Stimulated activated CD4-positive, alpha-beta T cell treated with anti-CD3 and anti-CD28 coated beads, Interleukin-2, amount 100 ng/mL, for 4 hours (primary cell): Measurements from ENCODE around the gene UBL7.
"Not testable (repeated sequence)": the region's sequence is repeated elsewhere in the genome, so short reads cannot be mapped to it uniquely, and the experiment has no call there.

ENCODE experiments used
- DNase-seq: peaks from one replicate; pipeline ENCODE4 v3.0.0-alpha.2; 2020; ENCODE audit warnings: low read depth

UBL7 gene

DNA sequence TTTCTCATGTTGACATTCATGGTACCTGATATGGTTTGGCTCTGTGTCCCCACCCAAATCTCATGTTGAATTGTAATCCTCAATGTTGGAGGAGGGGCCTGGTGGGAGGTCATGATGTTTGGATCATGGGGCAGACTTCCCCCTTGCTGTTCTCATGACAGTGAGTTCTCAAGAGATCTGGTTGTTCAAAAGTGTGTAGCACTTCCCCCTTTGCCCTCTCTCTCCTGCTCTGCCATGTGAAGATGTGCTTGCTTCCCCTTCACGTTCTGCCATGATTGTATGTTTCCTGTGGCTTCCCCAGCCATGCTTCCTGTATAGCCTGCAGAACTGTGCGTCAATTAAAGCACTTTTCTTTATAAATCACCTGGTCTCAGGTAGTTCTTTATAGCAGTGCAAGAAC is 3.3 kb upstream of the UBL7 start:
- no peak for DNase-seq

DNA sequence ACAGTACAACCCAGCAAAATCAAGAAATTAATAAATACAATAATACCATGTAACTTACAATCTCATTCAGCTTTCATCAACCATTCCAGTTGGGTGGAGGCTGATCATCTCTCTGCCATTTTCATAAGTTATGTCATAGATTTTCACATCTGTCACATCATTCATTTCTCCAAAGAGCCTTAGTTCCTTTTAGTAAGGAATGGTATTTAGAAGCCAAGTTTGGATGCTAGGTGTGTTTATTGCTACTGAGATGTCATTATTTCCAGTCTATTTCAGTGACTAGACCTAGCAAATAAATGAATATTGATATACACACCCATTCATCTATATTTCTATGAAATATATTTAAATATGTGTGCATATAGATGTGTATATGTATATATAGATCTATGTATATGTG is 2.7 kb upstream of the UBL7 start:
- no peak for DNase-seq

DNA sequence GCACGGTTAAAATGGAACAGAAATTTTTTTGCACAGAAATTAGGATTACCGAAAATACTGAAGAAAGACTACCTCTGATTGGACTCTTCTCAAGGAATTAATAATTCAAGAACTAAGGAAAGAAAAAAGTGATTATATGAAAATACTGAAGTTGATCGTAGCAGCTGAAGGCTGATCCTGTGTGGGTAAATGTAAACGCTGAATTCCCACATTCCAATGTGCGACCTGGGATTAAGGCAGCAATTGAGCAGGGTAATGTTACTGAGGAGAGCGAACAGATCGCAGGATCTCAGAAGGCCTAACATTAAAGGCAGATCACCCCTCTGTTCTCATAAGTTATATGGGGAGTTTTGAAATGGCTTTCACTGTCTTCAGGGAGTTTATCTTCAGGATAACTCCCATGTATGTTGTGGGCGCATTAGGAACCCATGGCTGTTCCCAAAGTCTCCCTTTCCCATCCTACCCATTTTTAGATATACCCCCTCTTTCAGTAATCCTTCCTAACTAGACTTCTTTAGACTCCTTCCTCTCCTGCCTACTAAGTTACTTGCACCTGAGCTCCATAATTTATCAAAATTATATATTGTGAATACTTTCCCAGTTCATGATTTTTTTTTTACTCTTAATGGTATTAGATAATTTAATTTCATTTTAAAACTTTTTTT is 1.0 kb upstream of the UBL7 start:
- no peak for DNase-seq

DNA sequence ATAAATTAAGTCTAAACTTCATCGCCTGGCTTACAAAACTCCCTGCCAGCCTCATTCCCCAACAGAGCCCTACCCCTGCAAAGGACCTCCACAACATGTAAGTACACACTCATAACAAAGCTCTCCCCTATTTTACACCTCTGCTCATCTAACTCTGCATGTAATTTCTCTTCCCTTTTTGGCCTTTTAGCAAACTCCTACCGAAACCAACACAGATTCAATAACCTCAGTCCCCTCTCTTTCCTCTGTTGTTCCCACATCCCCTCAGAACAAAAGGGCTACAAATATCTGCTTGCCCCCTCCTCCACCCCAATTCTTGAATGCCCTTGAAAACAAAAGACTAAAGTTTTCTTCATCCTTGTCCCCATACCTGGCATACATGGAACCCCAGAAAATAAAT is 662 bp downstream of the UBL7 start:
- DNase-seq, result no peak

DNA sequence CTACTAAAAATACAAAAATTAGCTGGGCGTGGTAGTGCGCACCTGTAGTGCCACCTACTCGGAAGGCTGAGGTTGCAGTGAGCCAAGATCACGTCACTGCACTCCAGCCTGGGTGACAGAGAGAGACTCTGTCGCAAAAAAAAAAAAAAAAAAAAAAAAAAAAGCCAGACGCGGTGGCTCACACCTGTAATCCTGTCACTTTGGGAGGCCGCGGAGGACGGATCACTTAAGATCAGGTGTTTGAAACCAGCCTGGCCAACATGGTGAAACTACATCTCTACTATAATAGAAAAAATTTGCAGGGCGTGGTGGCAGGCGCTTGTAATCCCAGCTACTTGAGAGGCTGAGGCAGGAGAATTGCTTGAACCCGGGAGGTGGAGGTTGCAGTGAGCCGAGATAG is 1.2 kb downstream of the UBL7 start:
- DNase-seq, result not testable (repeated sequence)

DNA sequence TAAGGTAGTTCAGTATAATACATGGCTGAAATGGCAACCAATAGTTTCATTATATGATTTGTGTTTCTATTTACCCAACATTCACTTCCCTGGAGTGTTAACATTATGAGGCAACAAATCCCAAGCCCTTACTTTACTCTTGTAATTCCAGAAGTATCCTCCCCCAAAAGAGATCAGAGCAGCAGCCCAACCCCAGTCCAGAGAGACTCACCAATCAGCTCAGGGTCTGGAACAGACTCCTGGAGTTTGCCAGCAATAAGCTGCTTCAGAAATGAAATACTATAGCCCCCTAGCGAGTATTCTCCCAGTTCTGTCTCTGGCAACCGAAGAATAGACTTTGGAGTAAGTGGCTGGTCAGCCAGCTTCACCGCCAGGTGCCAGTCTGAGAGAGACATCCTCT is 2.5 kb downstream of the UBL7 start:
- DNase-seq, result no peak

- not testable (repeated sequence) for DNase-seq
Observed at GRCh38 chr15:74457036-74457435, 3.9 kb downstream of the UBL7 start.

DNA sequence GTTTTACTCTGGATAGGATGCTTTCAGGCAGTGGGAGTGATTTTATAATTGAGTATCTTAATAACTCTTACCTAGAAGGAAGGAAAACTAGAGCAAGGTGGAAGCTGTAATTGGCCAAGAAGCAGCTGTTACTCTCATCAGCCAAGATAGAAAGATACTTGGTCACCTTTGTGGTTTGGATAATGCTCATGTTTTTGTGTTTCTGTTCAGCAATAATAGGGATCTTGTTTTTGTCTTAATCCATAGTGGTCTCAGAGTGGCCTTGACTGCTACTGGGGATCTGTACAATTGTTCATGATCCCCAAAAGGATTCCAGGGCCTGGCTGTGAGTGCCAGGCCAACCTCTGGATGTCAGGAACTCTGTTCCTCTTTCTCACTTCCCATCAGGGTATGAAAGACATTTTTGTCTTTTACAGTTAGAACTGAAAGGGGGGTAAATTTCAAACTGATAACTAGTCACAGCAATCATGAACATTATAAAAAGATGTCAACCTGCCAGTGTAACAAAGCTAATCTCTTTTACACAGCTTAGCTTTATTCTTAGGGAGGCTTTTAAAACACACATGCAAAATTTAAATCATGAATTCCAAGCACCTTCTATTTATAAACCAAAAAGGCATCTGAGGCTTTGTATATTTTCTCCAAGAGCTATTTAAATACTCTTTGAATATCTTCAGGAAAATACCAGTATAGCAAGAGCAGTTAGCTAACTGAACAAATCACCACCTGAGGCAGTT is 6.0 kb downstream of the UBL7 start:
- DNase-seq, result no peak

DNA sequence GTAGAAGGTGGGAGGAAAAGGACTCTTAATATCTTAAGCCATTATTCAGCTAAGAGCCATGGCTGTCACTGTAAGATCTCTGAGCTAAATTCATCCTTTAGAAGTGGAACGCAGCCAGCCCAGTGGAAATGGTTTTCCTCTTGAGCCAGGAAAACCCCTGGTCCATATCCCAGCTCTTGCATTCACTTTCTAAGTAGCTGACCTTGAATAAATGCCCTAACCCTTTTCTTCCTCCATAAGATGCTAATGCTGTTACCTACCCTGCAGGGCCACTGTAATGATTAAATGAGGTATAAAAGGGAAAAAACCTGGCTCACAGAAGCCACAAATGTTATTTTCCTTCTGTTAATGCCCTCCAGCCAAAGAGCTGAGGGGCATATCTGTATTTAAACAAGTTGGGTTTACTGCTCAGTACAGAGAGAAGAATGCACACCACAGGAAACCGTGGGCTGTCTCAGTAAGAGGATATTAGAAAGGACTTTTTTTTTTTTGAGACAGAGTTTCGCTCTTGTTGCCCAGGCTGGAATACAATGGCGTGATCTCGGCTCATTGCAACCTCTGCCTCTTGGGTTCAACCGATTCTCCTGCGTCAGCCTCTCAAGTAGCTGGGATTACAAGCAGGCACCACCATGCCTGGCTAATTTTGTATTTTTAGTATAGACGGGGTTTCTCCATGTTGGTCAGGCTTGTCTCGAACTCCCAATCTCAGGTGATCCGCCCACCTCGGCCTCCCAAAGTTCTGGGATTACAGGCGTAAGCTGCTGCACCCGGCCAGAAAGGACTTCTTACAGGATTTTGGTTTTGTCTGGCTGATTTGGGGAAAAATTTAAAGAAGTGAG is 6.8 kb downstream of the UBL7 start:
- no peak for DNase-seq

GRCh38 chr15:74451861-74452835 is 8.8 kb downstream of the UBL7 start:
- DNase-seq, result no peak

- no peak for DNase-seq
Observed at GRCh38 chr15:74451322-74451721, 9.6 kb downstream of the UBL7 start.

DNA sequence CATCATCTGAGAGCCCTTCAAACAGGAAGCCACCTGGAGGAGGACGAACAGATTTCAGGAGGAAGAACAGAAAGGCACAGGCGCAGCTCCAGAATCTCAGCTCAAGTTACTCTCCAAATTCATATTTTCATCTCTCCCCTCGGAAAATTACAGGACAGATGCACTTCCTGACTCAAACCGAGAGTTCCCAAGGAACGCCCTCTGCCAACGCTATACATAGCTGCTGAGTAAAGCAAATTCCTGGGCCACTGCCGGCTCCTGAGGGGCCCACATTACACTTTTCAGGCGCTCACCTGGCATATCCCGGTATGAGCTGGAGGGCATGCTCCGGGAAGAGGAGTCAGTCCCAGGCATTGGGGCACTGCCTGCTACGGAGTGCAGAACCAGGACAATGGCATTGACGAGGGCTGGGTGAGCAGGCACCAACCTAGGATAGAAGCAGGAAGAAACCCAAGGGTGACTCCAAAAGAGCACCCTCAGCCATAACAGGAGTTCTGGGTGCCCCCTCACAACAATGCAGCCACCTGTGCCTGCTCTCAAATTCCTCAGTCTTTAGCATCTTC is 11.2 kb downstream of the UBL7 start:
- no peak for DNase-seq

DNA sequence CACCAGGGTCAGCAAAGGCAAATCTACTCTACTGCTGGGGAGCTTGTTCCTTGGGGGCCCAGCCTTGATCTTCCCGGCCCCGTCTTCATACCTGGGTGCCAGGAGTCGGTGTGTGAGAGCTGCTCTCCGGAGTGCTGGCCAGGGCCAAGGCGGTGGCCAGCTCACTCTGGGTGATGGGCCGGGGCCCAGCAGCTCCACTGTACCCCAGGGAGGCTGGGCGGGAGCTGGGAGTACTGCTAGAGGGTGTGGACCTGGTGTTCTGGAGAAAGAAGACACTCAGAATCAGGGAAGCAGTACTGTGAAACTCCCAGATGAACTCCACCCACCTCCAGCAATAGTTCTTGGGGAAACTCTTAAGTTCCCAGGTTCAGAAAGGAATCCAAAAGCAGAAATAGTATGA is 11.9 kb downstream of the UBL7 start:
- DNase-seq, result no peak

DNA sequence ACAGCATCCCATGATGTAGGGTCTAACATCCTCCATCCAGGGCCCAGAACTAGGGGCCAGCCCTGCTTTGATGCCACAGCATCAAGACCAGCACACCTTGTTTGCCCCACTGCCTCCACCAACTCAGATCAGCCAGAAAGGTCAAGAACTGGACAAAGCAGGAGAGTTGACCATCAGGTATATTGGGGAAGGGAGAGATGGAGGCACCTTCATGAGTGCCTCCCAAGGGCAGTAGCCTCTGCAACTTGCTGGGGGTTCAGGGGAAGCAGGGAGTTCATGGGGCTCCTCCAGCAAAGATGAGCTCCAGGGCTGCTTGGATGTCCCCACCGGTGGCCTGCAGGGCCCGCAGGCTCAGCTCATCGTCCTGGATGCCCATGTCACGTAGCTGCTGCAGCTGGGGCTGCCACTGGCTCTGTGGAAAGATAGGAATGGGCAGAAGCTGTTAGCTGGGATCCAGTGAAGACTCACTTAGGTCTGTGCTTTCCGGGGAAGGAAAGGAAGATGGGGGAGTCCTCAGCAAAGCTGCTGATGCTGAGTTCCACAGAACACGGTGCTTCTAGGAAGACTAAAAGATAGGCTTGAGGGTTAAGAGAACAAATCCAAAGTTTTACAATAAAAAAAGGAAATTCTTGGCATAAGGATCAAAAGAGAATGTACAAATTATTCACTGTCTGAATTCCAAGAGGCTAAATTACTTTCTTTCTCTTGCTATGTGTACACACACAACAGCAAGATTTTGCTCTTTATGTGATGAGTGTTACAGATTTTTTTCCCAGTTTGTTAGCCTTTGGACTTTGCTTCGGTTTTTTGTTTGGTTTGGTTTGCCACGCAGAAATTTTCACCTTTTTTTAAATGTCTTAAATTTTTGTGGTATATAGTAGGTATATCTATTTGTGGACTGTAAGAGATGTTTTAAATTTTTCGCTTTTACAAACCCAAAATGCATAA is 14.9 kb downstream of the UBL7 start:
- DNase-seq, result no peak

GRCh38 chr15:74444106-74445062 is 16.6 kb downstream of the UBL7 start:
- no peak for DNase-seq

GRCh38 chr15:74443100-74443909 is 17.7 kb downstream of the UBL7 start:
- DNase-seq, result no peak

DNA sequence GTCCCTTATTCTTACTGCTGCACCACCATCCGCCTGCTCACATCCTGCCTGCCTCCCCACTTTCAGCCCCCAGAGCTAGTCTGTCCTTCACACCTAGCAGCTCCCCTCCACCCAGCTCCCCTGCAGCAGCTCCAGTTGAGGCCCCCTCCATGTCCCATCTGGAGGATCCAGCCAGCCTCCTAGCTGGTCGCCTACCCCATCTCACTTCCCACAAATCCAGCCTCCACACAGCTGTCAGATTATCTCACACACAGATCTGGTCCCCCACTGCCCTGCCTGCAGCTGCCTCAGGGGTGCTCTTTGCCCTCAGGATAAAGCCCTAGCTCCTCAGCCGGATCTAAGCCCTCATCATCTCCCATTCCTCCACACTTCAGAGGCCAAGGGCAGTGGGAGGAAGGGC is 18.4 kb downstream of the UBL7 start:
- no peak for DNase-seq

- DNase-seq, result no peak
Observed at GRCh38 chr15:74442063-74442462, 18.9 kb downstream of the UBL7 start.
